GM18867 (cell line): ENCODE data around the gene PRKRA.
"Not testable (repeated sequence)": the region's sequence is repeated elsewhere in the genome, so short reads cannot be mapped to it uniquely, and the experiment has no call there.

ENCODE experiments used
- ATAC-seq: cut with Tn5 transposase; IDR thresholded peaks from one replicate; pipeline ENCODE4 v1.9.1; 2021; ENCODE audit warnings: mild to moderate bottlenecking, moderate library complexity; ENCODE audit not compliant: unreplicated experiment

Gene PRKRA

DNA sequence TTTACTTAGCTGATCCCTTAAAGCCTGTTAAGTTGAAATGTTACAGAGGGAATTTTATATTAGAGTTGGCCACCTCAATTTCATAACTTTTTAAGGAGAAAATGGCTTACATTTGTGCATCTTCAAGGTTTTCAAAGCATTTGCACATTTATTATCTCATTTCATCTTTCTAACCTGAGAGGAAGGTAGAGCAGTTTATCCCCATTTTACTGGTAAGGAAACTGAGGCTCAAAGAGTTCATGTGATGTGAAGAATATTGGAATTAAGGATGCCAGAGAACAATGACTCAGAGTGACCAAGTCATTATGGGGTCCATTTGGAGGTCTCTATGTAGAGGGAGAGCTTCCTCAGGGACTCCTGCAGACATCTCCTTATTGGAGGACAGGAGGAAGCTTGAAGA is 35.0 kb downstream of the PRKRA start:
- ATAC-seq: no peak

GRCh38 chr2:178414266-178415247 is 36.4 kb downstream of the PRKRA start:
- peak; percentile 79 for ATAC-seq

- peak; percentile 83 for ATAC-seq
These were observed 37.3 kb downstream of the PRKRA start for GRCh38 chr2:178413472-178414265.

DNA sequence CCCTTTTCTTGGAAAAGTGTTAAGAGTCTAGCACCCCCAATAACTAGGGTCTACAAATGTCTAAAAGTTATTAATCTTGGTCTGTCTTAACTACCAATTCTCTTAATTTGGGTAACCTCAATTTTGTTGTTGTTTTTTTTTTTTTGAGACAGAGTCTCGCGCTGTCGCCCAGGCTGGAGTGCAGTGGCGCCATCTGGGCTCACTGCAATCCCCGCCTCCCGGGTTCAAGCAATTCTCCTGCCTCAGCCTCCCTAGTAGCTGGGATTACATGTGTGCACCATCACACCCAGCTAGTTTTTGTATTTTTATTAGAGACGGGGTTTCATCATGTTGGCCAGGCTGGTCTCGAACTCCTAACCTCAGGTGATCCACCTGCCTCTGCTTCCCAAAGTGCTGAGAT is 38.5 kb downstream of the PRKRA start:
- ATAC-seq: not testable (repeated sequence)

GRCh38 chr2:178412047-178412446 is 38.9 kb downstream of the PRKRA start:
- no peak for ATAC-seq

GRCh38 chr2:178409261-178409660 is 41.7 kb downstream of the PRKRA start:
- ATAC-seq: no peak

GRCh38 chr2:178404368-178404767 is 46.6 kb downstream of the PRKRA start:
- ATAC-seq: peak; percentile 100

GRCh38 chr2:178403671-178404306 is 47.2 kb downstream of the PRKRA start:
- peak; percentile 32 for ATAC-seq

- no peak for ATAC-seq
These were observed 49.0 kb downstream of the PRKRA start for GRCh38 chr2:178401994-178402437.

DNA sequence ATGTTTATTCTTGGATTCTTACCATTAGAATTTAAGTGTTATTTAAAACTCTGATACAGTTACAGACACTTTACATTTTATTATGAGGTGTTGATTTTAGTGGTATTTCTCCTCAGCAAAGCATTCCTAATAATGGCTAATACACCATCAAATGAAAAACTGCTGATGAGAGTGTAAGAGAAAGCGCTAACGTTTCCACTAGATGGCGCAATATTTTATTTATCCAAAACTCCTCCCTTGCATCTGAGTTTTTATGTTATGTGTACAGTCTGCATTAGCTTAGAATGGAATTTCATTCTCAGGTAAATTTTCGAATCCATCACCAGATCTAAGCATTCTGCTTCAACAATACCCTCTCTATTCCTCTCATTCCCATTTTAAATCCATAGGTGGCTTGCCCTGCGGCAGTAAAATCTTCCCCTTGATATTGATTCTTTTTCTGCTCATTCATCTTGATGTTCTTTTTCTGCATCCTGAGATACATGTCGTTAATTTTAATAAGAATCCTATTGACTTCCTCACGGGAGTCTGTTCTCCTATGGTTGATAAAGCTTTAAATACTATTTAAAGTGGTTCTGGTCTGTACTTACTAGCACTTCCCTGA is 53.9 kb downstream of the PRKRA start:
- ATAC-seq: peak; percentile 88

- ATAC-seq: no peak
These were observed 54.9 kb downstream of the PRKRA start for GRCh38 chr2:178395941-178396570.

- no peak for ATAC-seq
These were observed 55.7 kb downstream of the PRKRA start for GRCh38 chr2:178395295-178395694.

GRCh38 chr2:178394859-178395258 is 56.1 kb downstream of the PRKRA start:
- ATAC-seq: no peak

GRCh38 chr2:178392215-178392614 is 58.8 kb downstream of the PRKRA start:
- ATAC-seq: no peak

GRCh38 chr2:178391701-178392100 is 59.3 kb downstream of the PRKRA start:
- no peak for ATAC-seq

DNA sequence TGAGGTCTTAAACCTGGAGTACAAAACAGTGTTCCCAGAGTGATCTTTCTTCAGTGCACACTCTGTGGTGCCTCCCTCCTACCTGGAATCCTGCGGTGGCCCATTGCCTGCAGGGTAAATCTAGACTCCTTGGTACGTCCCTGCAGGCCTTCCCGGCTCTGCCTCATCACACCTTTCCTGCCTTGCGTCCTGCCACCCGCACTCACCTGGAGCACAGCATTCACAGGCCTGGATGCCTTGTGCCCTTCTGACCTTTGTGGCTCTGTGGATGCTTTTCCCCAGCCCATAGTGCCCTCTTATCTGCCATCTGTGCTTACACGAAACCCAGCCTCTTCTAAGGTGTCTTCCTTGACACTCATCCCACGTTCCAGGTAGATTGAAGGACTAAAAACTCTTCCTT is 62.7 kb downstream of the PRKRA start:
- ATAC-seq: no peak

- ATAC-seq: no peak
These were observed 63.9 kb downstream of the PRKRA start for GRCh38 chr2:178386986-178387597.

- no peak for ATAC-seq
These were observed 65.3 kb downstream of the PRKRA start for GRCh38 chr2:178385595-178386148.

GRCh38 chr2:178383718-178384117 is 67.3 kb downstream of the PRKRA start:
- no peak for ATAC-seq
